Stimulated activated CD8-positive, alpha-beta memory T cell treated with anti-CD3 and anti-CD28 coated beads, Interleukin-15, amount 100 ng/mL, for 1 hour (primary cell): ENCODE results near the gene ARL9.
"Not testable (repeated sequence)": the region's sequence is repeated elsewhere in the genome, so short reads cannot be mapped to it uniquely, and the experiment has no call there.

ENCODE experiments used
- DNase-seq: peaks from one replicate; pipeline ENCODE4 v3.0.0-alpha.2; 2020; ENCODE audit warnings: low read depth

Gene ARL9

GRCh38 chr4:56505269-56506130 lies at the start of gene ARL9:
Gene ARL9, plus strand, starts transcription at chr4:56505791. Its CDS starts 72 bp downstream, at chr4:56505863.
- peak; percentile 14 for DNase-seq

DNA sequence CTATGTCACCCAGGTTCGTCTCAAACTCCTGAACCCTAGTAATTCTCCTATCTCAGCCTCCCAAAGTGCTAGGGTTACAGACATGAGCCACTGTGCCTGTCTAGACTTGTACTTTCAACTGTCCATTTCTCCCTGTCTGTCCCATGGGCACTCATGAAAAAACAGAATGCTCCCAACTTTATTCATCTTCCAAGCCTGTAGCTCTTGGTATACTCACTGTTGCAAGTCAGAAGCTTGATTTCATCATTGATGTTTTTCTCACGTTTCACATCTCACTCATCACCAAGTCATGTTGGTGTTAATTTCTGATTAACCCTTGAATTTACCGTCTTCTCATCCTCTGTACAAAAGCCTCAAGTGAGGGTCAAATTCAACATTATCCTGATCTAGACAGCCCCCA lies 45.5 kb upstream of the ARL9 start:
- DNase-seq: no peak

DNA sequence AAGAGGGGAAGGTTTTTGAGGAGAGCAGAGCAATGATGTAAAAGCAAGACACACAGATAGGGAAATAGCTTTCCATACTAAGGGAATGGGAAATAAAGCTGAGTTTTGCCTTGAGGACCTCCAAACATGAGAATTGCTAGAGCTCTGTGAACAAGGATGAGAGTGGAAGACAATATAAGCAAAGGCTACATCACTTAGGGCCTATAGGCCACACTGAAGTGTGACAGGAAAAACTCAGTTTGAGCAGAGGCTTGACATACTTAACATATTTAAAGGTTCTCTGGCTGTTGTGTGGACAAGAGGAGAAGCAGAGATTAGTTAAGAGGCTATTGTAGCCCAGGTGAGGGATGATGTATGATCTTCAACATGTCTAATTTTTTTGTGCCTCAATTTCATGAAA lies 43.4 kb upstream of the ARL9 start:
- DNase-seq: no peak

DNA sequence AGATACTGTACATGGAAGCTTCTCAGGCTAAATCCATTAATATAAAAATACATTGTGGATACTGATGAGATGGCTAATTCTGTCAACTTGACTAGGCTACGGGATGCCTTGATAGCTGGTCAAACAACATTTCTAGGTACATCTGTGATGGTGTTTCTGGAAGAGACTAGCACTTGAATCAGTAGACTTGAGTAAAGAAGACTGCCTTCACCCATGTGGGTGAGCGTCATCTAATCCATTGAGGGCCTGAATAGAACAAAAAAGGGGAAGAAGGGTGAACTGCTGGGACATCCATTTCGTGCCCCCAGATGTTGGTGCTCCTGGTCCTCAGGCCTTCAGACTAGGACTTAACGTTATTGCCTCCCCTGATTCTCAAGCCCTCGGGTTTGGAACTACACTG lies 41.9 kb upstream of the ARL9 start:
- DNase-seq: no peak

- DNase-seq: no peak
Measured at GRCh38 chr4:56464581-56464980, 41.0 kb upstream of the ARL9 start.

DNA sequence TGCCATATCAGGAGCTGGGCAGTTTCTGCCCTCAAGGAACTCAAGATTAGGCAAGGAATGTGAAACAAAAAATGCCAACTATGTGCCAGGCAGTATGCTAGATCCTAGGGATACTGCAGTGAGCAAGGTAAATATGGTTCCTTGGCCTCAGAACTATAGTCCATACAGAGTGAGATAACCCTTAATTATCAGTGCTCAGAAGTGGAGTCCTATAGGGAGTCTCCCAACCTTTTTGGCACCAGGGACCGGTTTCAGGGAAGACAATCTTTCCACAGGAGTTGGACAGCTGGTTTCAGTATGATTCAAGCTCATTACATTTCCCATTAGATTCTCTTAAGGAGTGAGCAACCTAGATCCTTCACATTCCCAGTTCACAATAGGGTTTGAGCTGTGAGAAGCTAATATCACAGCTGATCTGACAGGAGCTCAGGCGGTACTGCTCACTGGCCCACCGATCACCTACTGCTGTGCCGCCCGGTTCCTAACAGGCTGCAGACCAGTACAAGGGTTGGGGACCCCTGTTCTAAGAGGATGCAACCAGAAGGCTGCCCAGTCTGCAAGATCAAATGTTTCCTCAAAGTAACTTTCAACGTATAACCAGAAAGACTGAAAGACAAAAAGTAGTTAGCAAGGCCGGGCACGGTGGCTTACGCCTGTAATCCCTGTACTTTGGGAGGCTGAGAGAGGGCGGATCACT lies 39.8 kb upstream of the ARL9 start:
- no peak for DNase-seq

- not testable (repeated sequence) for DNase-seq
Measured at GRCh38 chr4:56466296-56466761, 39.3 kb upstream of the ARL9 start.

- no peak for DNase-seq
Measured at GRCh38 chr4:56466910-56467283, 38.7 kb upstream of the ARL9 start.

GRCh38 chr4:56467284-56468096 lies 38.1 kb upstream of the ARL9 start, which contains the start of gene SRP72:
Gene SRP72, plus strand, starts transcription at chr4:56467617. Its CDS starts 19 bp downstream, at chr4:56467636.
- DNase-seq: peak; percentile 81

GRCh38 chr4:56468097-56468422 lies 37.5 kb upstream of the ARL9 start:
- no peak for DNase-seq

- DNase-seq: no peak
Measured at GRCh38 chr4:56469489-56470210, 35.9 kb upstream of the ARL9 start.

- no peak for DNase-seq
Measured at GRCh38 chr4:56475917-56476316, 29.7 kb upstream of the ARL9 start.

DNA sequence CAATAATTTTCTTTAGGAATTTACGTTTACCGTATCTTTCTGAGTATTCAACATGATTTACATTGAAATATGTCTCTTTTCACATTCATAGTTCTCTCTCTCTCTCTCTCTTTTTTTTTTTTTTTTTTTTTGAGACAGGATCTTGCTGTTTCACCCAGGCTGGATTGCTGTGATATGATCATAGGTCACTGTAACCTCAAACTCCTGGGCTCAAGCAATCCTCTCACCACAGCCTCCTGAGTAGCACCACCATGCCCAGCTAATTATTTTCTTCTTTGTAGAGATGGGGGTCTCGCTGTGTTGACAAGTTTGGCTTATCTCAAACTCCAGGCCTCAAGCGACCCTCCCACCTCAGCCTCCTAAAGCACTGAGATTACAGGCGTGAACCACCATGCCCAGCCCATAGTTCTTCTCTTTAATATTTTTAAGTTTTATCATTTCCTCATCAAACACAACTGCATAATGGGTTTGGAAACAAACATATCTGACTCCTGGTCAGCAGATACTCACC lies 28.3 kb upstream of the ARL9 start:
- DNase-seq: no peak

DNA sequence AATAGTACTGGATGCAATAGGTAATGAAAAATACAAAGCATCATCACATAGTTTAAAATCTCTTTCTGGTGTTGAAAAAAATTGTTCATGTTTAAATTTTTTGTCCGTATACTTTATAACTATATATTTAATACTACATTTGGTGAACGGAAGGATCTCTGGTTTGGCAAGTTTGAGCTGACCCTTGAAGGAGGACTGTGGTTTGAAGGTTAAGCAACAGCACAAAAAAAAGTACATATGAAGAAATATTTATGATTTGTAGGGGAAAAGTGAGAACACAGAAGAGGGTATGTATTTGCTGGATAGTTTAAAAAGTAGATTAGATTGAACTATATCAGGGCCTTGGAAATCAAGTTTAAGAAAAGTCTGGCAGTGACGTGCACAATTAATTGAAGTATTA lies 24.9 kb upstream of the ARL9 start:
- DNase-seq: no peak

DNA sequence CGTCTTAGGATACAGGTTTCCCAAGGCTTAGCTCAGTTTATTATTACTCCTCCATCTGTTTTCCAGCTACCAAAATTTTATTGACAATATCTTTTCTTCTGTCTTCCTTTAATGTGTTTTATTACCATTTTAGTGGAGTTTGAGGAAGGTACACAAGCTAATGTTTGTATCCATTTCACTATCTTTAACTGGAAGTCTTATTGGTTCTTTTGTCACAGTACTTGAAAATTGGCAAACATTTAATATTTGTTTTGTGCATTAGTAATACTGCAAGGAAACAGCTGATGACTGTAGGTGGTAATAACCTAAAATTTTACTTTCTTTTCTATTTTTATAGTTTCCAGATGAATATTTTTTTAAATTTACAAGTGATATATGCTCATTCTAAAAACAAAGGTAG lies 9.3 kb upstream of the ARL9 start:
- no peak for DNase-seq

DNA sequence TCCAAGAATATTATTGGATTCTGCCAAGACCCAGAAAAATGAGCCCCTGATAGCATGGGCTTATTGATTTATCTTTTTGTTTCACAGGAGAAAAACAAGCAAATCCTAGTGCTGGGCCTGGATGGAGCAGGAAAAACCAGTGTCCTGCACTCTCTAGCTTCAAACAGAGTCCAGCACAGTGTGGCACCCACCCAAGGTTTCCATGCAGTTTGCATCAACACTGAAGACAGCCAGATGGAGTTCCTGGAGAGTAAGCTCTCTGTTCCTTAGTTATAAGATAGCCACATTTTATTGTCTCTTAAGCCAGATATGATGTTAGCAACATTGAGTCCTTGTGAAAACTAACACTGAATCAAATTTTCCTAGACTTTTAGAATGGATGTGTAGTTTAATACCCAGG lies 5.5 kb downstream of the ARL9 start:
- DNase-seq: no peak

GRCh38 chr4:56512166-56512565 lies 6.6 kb downstream of the ARL9 start:
- no peak for DNase-seq

GRCh38 chr4:56513517-56513916 lies 7.9 kb downstream of the ARL9 start:
- no peak for DNase-seq

GRCh38 chr4:56530269-56531148 lies 24.9 kb downstream of the ARL9 start:
- DNase-seq: peak; percentile 63

GRCh38 chr4:56531149-56531770 lies 25.7 kb downstream of the ARL9 start:
- no peak for DNase-seq
